Adrenal gland (tissue), 5 donors: Measurements from ENCODE around the gene TNIP2.

Experiments
- CTCF ChIP-seq, 6 experiments: fragments of 450-650 bp in 4 of 6; fragments of 200-600 bp in 2 of 6; sonication (generic) in 1 of 6; IDR thresholded peaks; 1 replicate in 5 of 6; 2 replicates in 1 of 6; pipeline versions ENCODE4 v1.5.1 to v1.8.0; 2016 to 2021; ENCODE audit warnings: antibody characterized with exemption in 6 of 6, mild to moderate bottlenecking in 2 of 6, moderate library complexity in 1 of 6
- POLR2A ChIP-seq, 2 donors: fragments of 450-650 bp; IDR thresholded peaks; one replicate each; pipeline ENCODE4 v1.6.1; 2017; ENCODE audit warnings: antibody characterized with exemption in 2 of 2, mild to moderate bottlenecking in 2 of 2, moderate library complexity in 1 of 2
- donor health status: DM: no; HTN: no; CAD: no.

- TF ChIP-seq CTCF (IDR thresholded peaks at IDR 0.05): no peak
- TF ChIP-seq POLR2A (IDR thresholded peaks at IDR 0.05): no peak
Measured at GRCh38 chr4:2742823-2743517, 13.2 kb downstream of the TNIP2 start.
